Loucy (cell line): Measurements from ENCODE around the gene DONSON.

Source experiments
- EZH2phosphoT487 ChIP-seq: fragments of 200-600 bp; IDR thresholded peaks from 2 replicates; pipeline ENCODE4 v1.6.1; 2018; ENCODE audit warnings: antibody characterized with exemption, mild to moderate bottlenecking, moderate library complexity, borderline replicate concordance
- TF ChIP-seq, protein P1 (sequence below): fragments of 200-600 bp; sonication (generic); conservative IDR thresholded peaks from 2 replicates; pipeline ENCODE4 v1.5.1; 2014; ENCODE audit warnings: mild to moderate bottlenecking, antibody characterized with exemption, low read length

DNA sequence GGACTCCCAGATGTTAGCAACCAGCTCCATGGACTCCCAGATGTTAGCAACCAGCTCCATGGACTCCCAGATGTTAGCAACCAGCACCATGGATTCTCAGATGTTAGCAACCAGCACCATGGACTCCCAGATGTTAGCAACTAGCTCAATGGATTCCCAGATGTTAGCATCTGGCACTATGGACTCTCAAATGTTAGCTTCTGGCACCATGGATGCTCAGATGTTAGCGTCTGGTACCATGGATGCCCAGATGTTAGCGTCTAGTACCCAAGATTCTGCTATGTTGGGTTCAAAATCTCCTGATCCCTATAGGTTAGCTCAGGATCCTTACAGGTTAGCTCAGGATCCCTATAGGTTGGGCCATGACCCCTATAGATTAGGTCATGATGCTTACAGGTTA, 36.8 kb downstream of the DONSON start:
- TF ChIP-seq, protein P1, sequence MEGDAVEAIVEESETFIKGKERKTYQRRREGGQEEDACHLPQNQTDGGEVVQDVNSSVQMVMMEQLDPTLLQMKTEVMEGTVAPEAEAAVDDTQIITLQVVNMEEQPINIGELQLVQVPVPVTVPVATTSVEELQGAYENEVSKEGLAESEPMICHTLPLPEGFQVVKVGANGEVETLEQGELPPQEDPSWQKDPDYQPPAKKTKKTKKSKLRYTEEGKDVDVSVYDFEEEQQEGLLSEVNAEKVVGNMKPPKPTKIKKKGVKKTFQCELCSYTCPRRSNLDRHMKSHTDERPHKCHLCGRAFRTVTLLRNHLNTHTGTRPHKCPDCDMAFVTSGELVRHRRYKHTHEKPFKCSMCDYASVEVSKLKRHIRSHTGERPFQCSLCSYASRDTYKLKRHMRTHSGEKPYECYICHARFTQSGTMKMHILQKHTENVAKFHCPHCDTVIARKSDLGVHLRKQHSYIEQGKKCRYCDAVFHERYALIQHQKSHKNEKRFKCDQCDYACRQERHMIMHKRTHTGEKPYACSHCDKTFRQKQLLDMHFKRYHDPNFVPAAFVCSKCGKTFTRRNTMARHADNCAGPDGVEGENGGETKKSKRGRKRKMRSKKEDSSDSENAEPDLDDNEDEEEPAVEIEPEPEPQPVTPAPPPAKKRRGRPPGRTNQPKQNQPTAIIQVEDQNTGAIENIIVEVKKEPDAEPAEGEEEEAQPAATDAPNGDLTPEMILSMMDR = no peak
- no peak for TF ChIP-seq EZH2phosphoT487
